Hepatocyte (in vitro differentiated cells): Measurements from ENCODE around the gene CACFD1. TPM values are rescaled to one million over a fixed set of nuclear protein-coding genes. Genes with fewer than 3 reads are reported as not detected.

Source experiments
- DNase-seq: peaks from one replicate; pipeline ENCODE4 v3.0.0-alpha.2; 2016; ENCODE audit warnings: low spot score
- H2AFZ ChIP-seq: fragments of 200-600 bp; sonication (generic); 2 replicates; pipeline ENCODE4 v1.6.0; 2016; ENCODE audit warnings: antibody characterized with exemption, mild to moderate bottlenecking
- H3K27ac ChIP-seq: fragments of 200-600 bp; sonication (generic); 2 replicates; pipeline ENCODE4 v1.5.1; 2016; ENCODE audit warnings: mild to moderate bottlenecking
- H3K27me3 ChIP-seq: fragments of 200-600 bp; sonication (generic); 2 replicates; pipeline ENCODE4 v1.6.1; 2016
- H3K36me3 ChIP-seq: fragments of 200-600 bp; sonication (generic); replicated peaks from 2 replicates; pipeline ENCODE4 v1.5.1; 2016; ENCODE audit warnings: low read depth; ENCODE audit not compliant: insufficient read depth
- H3K4me1 ChIP-seq: fragments of 200-600 bp; sonication (generic); 2 replicates; pipeline ENCODE4 v1.5.1; 2016; ENCODE audit warnings: mild to moderate bottlenecking, moderate library complexity; ENCODE audit not compliant: insufficient read depth
- H3K4me2 ChIP-seq: fragments of 200-600 bp; sonication (generic); 2 replicates; pipeline ENCODE4 v1.6.0; 2016
- H3K4me3 ChIP-seq: fragments of 200-600 bp; sonication (generic); 2 replicates; pipeline ENCODE4 v1.5.1; 2016; ENCODE audit warnings: mild to moderate bottlenecking
- H3K79me2 ChIP-seq: fragments of 200-600 bp; sonication (generic); 2 replicates; pipeline ENCODE4 v1.6.0; 2017; ENCODE audit warnings: mild to moderate bottlenecking
- H3K9me2 ChIP-seq: fragments of 200-600 bp; sonication (generic); replicated peaks from 2 replicates; pipeline ENCODE4 v1.6.0; 2017; ENCODE audit warnings: mild to moderate bottlenecking; ENCODE audit not compliant: insufficient read depth
- H3K9me3 ChIP-seq: fragments of 200-600 bp; sonication (generic); 2 replicates; pipeline ENCODE4 v1.5.1; 2016; ENCODE audit warnings: low read depth, mild to moderate bottlenecking
- H4K20me1 ChIP-seq: fragments of 200-600 bp; sonication (generic); 2 replicates; pipeline ENCODE4 v1.6.0; 2016; ENCODE audit warnings: mild to moderate bottlenecking; ENCODE audit not compliant: insufficient read depth, poor library complexity, severe bottlenecking
- CTCF ChIP-seq: fragments of 200-600 bp; sonication (generic); IDR thresholded peaks from 2 replicates; pipeline ENCODE4 v1.5.1; 2016; ENCODE audit warnings: antibody characterized with exemption, mild to moderate bottlenecking; ENCODE audit not compliant: poor library complexity
- EZH2 ChIP-seq: fragments of 200-600 bp; sonication (generic); IDR thresholded peaks from 2 replicates; pipeline ENCODE4 v1.6.1; 2016; ENCODE audit warnings: antibody characterized with exemption, mild to moderate bottlenecking, borderline replicate concordance
- EZH2phosphoT487 ChIP-seq: fragments of 200-600 bp; sonication (generic); IDR thresholded peaks from one replicate; pipeline ENCODE4 v1.6.1; 2018; ENCODE audit warnings: antibody characterized with exemption, mild to moderate bottlenecking, low read depth, moderate library complexity; ENCODE audit not compliant: unreplicated experiment, severe bottlenecking
- WGBS: methylation state at CpG from one replicate; pipeline ENCODE4 v1.1.6; 2016; ENCODE audit warnings: low lambda C conversion rate; ENCODE audit errors: missing lambda C conversion rate; 5-methylcytosine and 5-hydroxymethylcytosine counted together
- polyA plus RNA-seq: library from polyadenylated mRNA; unstranded; fragments of >200 nt; fragmentation: Nextera tagmentation; extraction: Ambion mirVana; gene quantifications from 2 replicates; pipeline ENCODE4 v1.2.1, GENCODE V29; 2016
- total RNA-seq: library from RNA; depleted of rRNA; stranded (reverse); fragments of >200 nt; gene quantifications from 2 replicates; pipeline ENCODE4 v1.2.3, GENCODE V29; 2014

CACFD1 gene
- total and polyA plus RNA-seq, 2 experiments from 2014 or later, result 31.5 to 49.2 TPM

DNA sequence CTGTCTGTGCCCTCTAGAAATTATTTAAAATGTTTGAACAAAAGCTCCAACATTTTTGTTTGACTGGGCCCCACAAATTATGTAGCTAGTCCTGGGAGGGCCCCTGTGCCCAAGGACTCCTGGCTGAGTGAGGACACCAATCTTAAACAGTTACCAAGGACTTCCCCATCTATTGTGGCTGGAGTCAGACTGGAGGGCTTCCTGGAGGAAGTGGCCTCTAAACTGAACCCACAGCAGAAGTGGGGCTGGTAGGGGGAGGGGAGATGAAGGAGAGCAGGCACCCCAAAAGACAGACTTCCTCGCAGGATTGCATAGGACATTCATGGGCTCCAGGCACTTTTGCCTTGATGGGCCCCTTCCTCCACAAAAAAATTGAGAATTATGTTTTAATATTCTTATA, 29.5 kb upstream of the CACFD1 start:
- no peaks in the 10 kb centered on the region for H3K27me3 ChIP-seq

DNA sequence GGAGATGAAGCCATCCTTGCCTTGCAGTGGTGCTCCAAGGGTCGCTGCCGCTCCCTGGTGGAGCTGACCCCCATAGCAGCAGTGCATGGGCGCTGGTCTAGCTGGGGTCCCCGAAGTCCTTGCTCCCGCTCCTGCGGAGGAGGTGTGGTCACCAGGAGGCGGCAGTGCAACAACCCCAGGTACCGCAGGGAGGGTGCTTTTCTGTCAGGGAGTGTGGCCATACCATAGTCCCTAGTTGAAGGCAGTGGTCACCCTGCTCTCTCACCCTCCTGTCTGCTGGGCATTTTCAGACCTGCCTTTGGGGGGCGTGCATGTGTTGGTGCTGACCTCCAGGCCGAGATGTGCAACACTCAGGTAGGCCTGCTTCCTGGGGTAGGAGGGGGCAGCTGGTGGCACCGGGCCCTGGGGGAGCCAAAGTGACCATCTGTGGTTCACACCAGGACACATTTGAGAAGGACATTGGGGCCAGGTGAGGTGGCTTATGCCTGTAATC, 26.4 kb upstream of the CACFD1 start:
- Histone ChIP-seq H3K9me2 (no peaks in the 10 kb centered on the region), H3K27me3 (no peaks in the 10 kb centered on the region), H3K9me3 (no peaks in the 10 kb centered on the region), H3K27ac (no peak overlapping the region), H3K4me1 (peaks cover 4% of the 10 kb centered on the region), H4K20me1 (no peaks in the 10 kb centered on the region), H3K4me3 (no peak overlapping the region), H3K79me2 (no peaks in the 10 kb centered on the region), H3K36me3 (no peaks in the 10 kb centered on the region), H2AFZ (no peak overlapping the region), H3K4me2 (no peak overlapping the region)
- 88% methylated on average over 11 of the region's 11 CpGs for WGBS
- TF ChIP-seq CTCF, result no peak
- no peak for TF ChIP-seq EZH2
- TF ChIP-seq EZH2phosphoT487, result no peak
- no peak for DNase-seq

More for the DNA sequence above, 29.5 kb upstream of the CACFD1 start:
- H2AFZ ChIP-seq, result no peak overlapping the region
- no peak overlapping the region for H3K4me3 ChIP-seq
- H4K20me1 ChIP-seq, result no peaks in the 10 kb centered on the region
- no peaks in the 10 kb centered on the region for H3K79me2 ChIP-seq
- H3K9me2 ChIP-seq, result no peaks in the 10 kb centered on the region
- no peak for DNase-seq
- peaks cover 8% of the 10 kb centered on the region for H3K4me1 ChIP-seq
- H3K36me3 ChIP-seq, result no peaks in the 10 kb centered on the region
- TF ChIP-seq EZH2 (no peak), EZH2phosphoT487 (no peak), CTCF (no peak)
- no peaks in the 10 kb centered on the region for H3K9me3 ChIP-seq
- H3K27ac ChIP-seq, result no peak overlapping the region
- no peak overlapping the region for H3K4me2 ChIP-seq
- 97% methylated on average over 1 of the region's 1 CpG for WGBS

GRCh38 chr9:133436681-133437080, 23.1 kb upstream of the CACFD1 start:
- no peak for TF ChIP-seq EZH2phosphoT487
- TF ChIP-seq EZH2, result no peak
- TF ChIP-seq CTCF, result no peak

More at GRCh38 chr9:133436681-133437080, 23.1 kb upstream of the CACFD1 start:
- no peak overlapping the region for H3K27ac ChIP-seq
- H3K27me3 ChIP-seq, result no peaks in the 10 kb centered on the region
- H3K4me2 ChIP-seq, result no peak overlapping the region
- 96% methylated on average over 5 of the region's 16 CpGs for WGBS
- H4K20me1 ChIP-seq, result no peaks in the 10 kb centered on the region
- H3K4me1 ChIP-seq, result no peaks in the 10 kb centered on the region
- no peak for DNase-seq
- H3K9me3 ChIP-seq, result no peaks in the 10 kb centered on the region
- no peaks in the 10 kb centered on the region for H3K9me2 ChIP-seq
- H3K4me3 ChIP-seq, result no peak overlapping the region
- H2AFZ ChIP-seq, result no peak overlapping the region
- H3K36me3 ChIP-seq, result no peaks in the 10 kb centered on the region
- H3K79me2 ChIP-seq, result no peaks in the 10 kb centered on the region
